ENCODE data around the gene RAB44. TPM values are rescaled to one million over a fixed set of nuclear protein-coding genes. Genes with fewer than 3 reads are reported as not detected.
A peak's percentile ranks its signal among the peaks of the same experiment; 100 is the strongest.

RAB44 gene
- total RNA-seq, 1 donor: not detected

- TF ChIP-seq, protein P1, sequence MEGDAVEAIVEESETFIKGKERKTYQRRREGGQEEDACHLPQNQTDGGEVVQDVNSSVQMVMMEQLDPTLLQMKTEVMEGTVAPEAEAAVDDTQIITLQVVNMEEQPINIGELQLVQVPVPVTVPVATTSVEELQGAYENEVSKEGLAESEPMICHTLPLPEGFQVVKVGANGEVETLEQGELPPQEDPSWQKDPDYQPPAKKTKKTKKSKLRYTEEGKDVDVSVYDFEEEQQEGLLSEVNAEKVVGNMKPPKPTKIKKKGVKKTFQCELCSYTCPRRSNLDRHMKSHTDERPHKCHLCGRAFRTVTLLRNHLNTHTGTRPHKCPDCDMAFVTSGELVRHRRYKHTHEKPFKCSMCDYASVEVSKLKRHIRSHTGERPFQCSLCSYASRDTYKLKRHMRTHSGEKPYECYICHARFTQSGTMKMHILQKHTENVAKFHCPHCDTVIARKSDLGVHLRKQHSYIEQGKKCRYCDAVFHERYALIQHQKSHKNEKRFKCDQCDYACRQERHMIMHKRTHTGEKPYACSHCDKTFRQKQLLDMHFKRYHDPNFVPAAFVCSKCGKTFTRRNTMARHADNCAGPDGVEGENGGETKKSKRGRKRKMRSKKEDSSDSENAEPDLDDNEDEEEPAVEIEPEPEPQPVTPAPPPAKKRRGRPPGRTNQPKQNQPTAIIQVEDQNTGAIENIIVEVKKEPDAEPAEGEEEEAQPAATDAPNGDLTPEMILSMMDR (IDR thresholded peaks at IDR 0.05; ENCODE audit: insufficient read depth, low read length): no peak
- H3K4me3 ChIP-seq (ENCODE audit: low read depth, low read length): no peak overlapping the region
- no peak for DNase-seq (ENCODE audit: low read depth)
Measured at GRCh38 chr6:36730424-36731380, 33.1 kb downstream of the RAB44 start.

DNA sequence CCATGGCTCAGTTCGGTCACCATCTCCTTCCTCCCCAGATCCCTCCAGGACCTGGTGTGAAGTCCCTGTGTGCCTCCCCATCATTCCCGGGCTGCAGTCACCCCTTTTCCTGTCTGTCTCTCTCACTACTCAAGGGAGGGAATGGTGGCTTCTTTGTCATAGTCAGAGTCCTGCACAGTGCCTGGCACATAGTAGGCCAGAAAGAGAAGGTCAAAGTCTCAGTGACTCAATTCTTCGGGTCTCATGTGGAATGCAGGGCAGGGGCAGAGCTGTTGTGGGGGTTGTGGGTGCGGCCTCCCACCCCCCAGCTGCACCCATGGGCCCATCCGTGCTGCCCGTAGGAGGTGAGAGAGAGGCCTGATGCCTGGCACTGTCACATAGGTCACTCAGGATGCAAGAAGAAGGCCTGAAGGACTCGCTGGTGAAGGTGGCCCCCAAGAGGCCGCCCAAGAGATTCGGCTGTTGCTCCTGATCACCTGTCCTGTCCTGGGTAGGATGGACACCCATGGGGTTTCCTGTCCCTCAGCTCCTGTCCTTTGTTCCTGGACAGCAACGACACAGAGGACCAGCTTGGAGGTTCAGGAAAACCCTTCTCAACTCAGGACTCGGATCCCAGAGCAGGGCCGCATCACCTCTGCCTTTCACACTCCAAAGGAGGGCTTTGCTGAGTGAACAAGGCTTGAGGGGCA, 34.1 kb downstream of the RAB44 start:
- DNase-seq (ENCODE audit: low read depth): no peak
- TF ChIP-seq, protein P1 (IDR thresholded peaks at IDR 0.05; ENCODE audit: insufficient read depth, low read length): no peak
- no peak overlapping the region for H3K4me3 ChIP-seq (ENCODE audit: low read depth, low read length)

DNA sequence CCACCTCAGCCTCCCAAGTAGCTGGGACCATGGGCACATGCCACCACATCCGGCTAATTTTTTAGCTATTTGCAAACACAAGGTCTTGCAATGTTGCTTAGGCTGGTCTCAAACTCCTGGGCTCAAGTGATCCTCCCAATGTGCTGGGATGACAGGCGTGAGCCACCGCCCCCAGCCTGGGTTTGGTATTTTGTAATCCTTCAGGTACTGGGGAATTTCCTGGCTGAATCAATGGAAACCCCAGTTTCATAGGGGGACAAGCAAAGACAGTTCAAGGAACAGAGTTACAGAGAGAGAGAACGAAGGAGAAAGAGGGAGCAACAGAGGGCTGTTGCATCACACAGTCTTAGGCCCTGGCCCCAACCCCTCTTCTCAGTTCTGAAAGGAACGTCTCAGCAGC, 35.7 kb downstream of the RAB44 start:
- DNase-seq (ENCODE audit: low read depth): no peak
- TF ChIP-seq, protein P1 (IDR thresholded peaks at IDR 0.05; ENCODE audit: insufficient read depth, low read length): no peak
- H3K4me3 ChIP-seq (ENCODE audit: low read depth, low read length): no peak overlapping the region

GRCh38 chr6:36734486-36735060, 36.9 kb downstream of the RAB44 start:
- DNase-seq (ENCODE audit: low read depth): no peak
- H3K4me3 ChIP-seq (ENCODE audit: low read depth, low read length): peak overlapping the region; percentile 53
- TF ChIP-seq, protein P1 (IDR thresholded peaks at IDR 0.05; ENCODE audit: insufficient read depth, low read length): no peak

GRCh38 chr6:36735110-36736071, 37.8 kb downstream of the RAB44 start:
- TF ChIP-seq, protein P1 (IDR thresholded peaks at IDR 0.05; ENCODE audit: insufficient read depth, low read length): peak; percentile 50
- H3K4me3 ChIP-seq (ENCODE audit: low read depth, low read length): peak overlapping the region; percentile 53

More at GRCh38 chr6:36735110-36736071, 37.8 kb downstream of the RAB44 start:
- peak; percentile 98 for DNase-seq (ENCODE audit: low read depth)

Measured in fibroblast of the aortic adventitia (primary cell).